K562 (cell line): ENCODE data around the gene DCAF16. TPM values are rescaled to one million over a fixed set of nuclear protein-coding genes. Genes with fewer than 3 reads are reported as not detected.

Experiments used
- GTF2E2 ChIP-seq: fragments of 200-800 bp; sonication (Bioruptor generic); IDR thresholded peaks from 2 replicates; pipeline ENCODE4 v1.6.1; 2016; ENCODE audit warnings: missing genetic modification characterization, missing compliant biosample characterization
- HMGXB4 ChIP-seq: sonication (generic); formaldehyde crosslinking; IDR thresholded peaks from 2 replicates; pipeline ENCODE4 v1.8.1; 2023; ENCODE audit warnings: mild to moderate bottlenecking, missing genetic modification reagents
- IRF2 ChIP-seq: sonication (generic); formaldehyde crosslinking; IDR thresholded peaks from 2 replicates; pipeline ENCODE4 v1.8.1; 2022; ENCODE audit warnings: mild to moderate bottlenecking, missing genetic modification reagents
- MLLT1 ChIP-seq, 2 experiments: fragments of 450-650 bp; IDR thresholded peaks; 2 replicates each; pipeline ENCODE4 v1.6.1; 2016
- MYBL2 ChIP-seq, 2 experiments: fragments of 450-650 bp in 1 of 2; sonication (generic) in 1 of 2; formaldehyde crosslinking in 1 of 2; IDR thresholded peaks; 2 replicates each; pipeline versions ENCODE4 v1.6.1 to v1.8.1; 2017 to 2022; ENCODE audit warnings: borderline replicate concordance in 1 of 2, inconsistent platforms in 1 of 2, low read depth in 1 of 2, mild to moderate bottlenecking in 1 of 2, missing genetic modification reagents in 1 of 2, moderate library complexity in 1 of 2
- NR3C1 ChIP-seq: sonication (generic); formaldehyde crosslinking; IDR thresholded peaks from 2 replicates; pipeline ENCODE4 v1.8.1; 2022; ENCODE audit warnings: missing genetic modification reagents
- PML ChIP-seq: IDR thresholded peaks from 2 replicates; pipeline ENCODE4 v1.6.1; 2012; ENCODE audit warnings: low read length, inconsistent platforms
- RCOR1 ChIP-seq, 2 experiments: IDR thresholded peaks; 2 replicates each; pipeline ENCODE4 v1.6.1; 2012; ENCODE audit warnings: low read depth in 2 of 2, low read length in 2 of 2, borderline replicate concordance in 1 of 2, improper control_type of control experiment in 1 of 2
- SAFB2 ChIP-seq: fragments of 200-400 bp; formaldehyde crosslinking; IDR thresholded peaks from 2 replicates; pipeline ENCODE4 v1.6.1; 2018; ENCODE audit warnings: borderline replicate concordance, low read length, low read depth, moderate library complexity; ENCODE audit not compliant: severe bottlenecking
- TBL1XR1 ChIP-seq, 2 experiments: IDR thresholded peaks; 2 replicates each; pipeline ENCODE4 v1.6.1; 2012; ENCODE audit warnings: improper control_type of control experiment in 2 of 2, low read length in 2 of 2, mild to moderate bottlenecking in 1 of 2
- UBTF ChIP-seq, 2 experiments: IDR thresholded peaks; 2 replicates each; pipeline ENCODE4 v1.6.1; 2012; ENCODE audit warnings: improper control_type of control experiment in 2 of 2, low read depth in 2 of 2, low read length in 2 of 2, borderline replicate concordance in 1 of 2
- VEZF1 ChIP-seq: fragments of 200-800 bp; sonication (Bioruptor generic); IDR thresholded peaks from 2 replicates; pipeline ENCODE4 v1.6.1; 2017; ENCODE audit warnings: missing genetic modification characterization, missing compliant biosample characterization
- ZBTB49 ChIP-seq: sonication (generic); formaldehyde crosslinking; IDR thresholded peaks from 2 replicates; pipeline ENCODE4 v1.8.0; 2022; ENCODE audit warnings: missing genetic modification reagents, mild to moderate bottlenecking, borderline replicate concordance
- ZNF124 ChIP-seq: sonication (generic); formaldehyde crosslinking; IDR thresholded peaks from 2 replicates; pipeline ENCODE4 v1.8.1; 2022; ENCODE audit warnings: missing genetic modification reagents
- polyA plus RNA-seq, 8 experiments: library from polyadenylated mRNA; depleted of rRNA in 4 of 8; stranded (reverse) in 5 of 8; unstranded in 3 of 8; fragments of >200 nt; fragmentation: Nextera tagmentation in 2 of 8; fragmentation: Illumina TruSeq in 1 of 8; extraction: Ambion mirVana in 2 of 8; extraction: Trizol in 1 of 8; gene quantifications; 2 replicates each; pipeline versions ENCODE4 v1.2.1 to v1.2.3, GENCODE V29; 2011 to 2014; ENCODE audit warnings: inconsistent platforms in 1 of 8, missing spikeins in 1 of 8
- total RNA-seq, 7 experiments: library from RNA; depleted of rRNA in 6 of 7; stranded (reverse); fragments of >200 nt in 6 of 7; fragmentation: Illumina TruSeq in 2 of 7; extraction: Trizol in 2 of 7; gene quantifications; 2 replicates each; pipeline versions ENCODE4 v1.2.1 to v1.2.3, GENCODE V29; 2011 to 2021; ENCODE audit warnings: low replicate concordance in 1 of 7

Gene DCAF16
- total and polyA plus RNA-seq, 9 of the 15 experiments (the other 6 are each of a cell fraction or from before 2014, with no cell fraction given) = 20.5 to 82.8 (median 67.8) TPM

- TF ChIP-seq SAFB2 = no peak
- 0 out of 4 replicates have a peak, but pooled peaks of 1 of the 2 experiments have one; percentile 5 for TF ChIP-seq RCOR1 (IDR thresholded peaks at IDR 0.05; ENCODE audit: borderline replicate concordance in 1 of 2, low read depth in 2 of 2, low read length in 2 of 2)
- TF ChIP-seq ZBTB49 (CRISPR knock-in tag) = peak; percentile 74; the same call in 1 of the 2 replicates
- TF ChIP-seq MLLT1 (IDR thresholded peaks at IDR 0.05) = peak; percentile 44 to 74; a peak in 1 of 4 replicates
- no peak for TF ChIP-seq ZNF124
- TF ChIP-seq NR3C1 (CRISPR knock-in tag) = peak; percentile 93; the same call in 1 of the 2 replicates
- TF ChIP-seq MYBL2 (IDR thresholded peaks at IDR 0.05; ENCODE audit: low read depth) = peak; percentile 97
- peak; percentile 91; the same call in 1 of the 2 replicates for TF ChIP-seq MYBL2 (CRISPR knock-in tag; IDR thresholded peaks at IDR 0.05; ENCODE audit: borderline replicate concordance)
- peak; percentile 52; the same call in 1 of the 2 replicates for TF ChIP-seq VEZF1 (CRISPR knock-in tag)
- peak; percentile 47; the same call in 1 of the 2 replicates for TF ChIP-seq GTF2E2 (tag)
- TF ChIP-seq TBL1XR1 (IDR thresholded peaks at IDR 0.05; ENCODE audit: low read length in 2 of 2) = no peak
- TF ChIP-seq PML = peak; percentile 87
- TF ChIP-seq UBTF (IDR thresholded peaks at IDR 0.05; ENCODE audit: borderline replicate concordance in 1 of 2, low read depth in 2 of 2, low read length in 2 of 2) = peak; percentile 37 to 75; a peak in 1 of 4 replicates
- no peak for TF ChIP-seq IRF2
- TF ChIP-seq HMGXB4 (CRISPR knock-in tag) = peak; percentile 76; the same call in 1 of the 2 replicates
These were observed at the start of gene DCAF16, which contains the start of gene NCAPG (continued) for GRCh38 chr4:17810260-17811077.
